ENCODE data around the gene FADS1.

DNA sequence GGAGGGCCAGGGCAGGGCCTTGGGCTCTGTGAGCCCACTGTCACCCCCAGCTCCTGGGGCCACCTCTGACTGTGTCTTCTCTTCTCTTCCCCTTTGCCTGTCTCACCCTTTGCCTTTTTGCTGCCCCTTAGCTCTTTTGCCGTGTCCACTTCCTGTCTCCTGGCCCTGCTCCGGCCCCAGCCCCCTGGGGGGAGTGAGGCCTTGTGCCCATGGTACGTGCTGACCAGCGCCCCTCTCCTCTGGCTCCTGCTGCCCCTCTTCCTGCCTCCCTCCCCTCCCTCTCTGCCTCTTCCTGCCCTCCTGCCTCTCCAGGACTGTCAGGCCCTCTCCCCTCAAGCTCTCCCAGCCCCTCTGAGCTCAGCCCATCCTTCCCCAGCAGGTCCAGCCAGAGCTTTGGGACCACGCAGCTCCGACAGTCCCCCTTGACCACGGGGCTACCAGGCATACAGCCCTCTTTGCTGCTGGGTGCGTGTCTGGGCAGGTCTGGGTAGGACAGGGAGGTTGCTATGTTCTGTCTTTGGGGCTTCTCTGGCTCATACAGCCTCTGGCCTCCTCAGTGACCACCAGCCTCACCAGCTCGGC, 36.1 kb downstream of the FADS1 start:
- TF ChIP-seq, protein P1, sequence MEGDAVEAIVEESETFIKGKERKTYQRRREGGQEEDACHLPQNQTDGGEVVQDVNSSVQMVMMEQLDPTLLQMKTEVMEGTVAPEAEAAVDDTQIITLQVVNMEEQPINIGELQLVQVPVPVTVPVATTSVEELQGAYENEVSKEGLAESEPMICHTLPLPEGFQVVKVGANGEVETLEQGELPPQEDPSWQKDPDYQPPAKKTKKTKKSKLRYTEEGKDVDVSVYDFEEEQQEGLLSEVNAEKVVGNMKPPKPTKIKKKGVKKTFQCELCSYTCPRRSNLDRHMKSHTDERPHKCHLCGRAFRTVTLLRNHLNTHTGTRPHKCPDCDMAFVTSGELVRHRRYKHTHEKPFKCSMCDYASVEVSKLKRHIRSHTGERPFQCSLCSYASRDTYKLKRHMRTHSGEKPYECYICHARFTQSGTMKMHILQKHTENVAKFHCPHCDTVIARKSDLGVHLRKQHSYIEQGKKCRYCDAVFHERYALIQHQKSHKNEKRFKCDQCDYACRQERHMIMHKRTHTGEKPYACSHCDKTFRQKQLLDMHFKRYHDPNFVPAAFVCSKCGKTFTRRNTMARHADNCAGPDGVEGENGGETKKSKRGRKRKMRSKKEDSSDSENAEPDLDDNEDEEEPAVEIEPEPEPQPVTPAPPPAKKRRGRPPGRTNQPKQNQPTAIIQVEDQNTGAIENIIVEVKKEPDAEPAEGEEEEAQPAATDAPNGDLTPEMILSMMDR (IDR thresholded peaks at IDR 0.05) = no peak
- TF ChIP-seq POLR2AphosphoS5 (IDR thresholded peaks at IDR 0.05) = no peak
- no peak for TF ChIP-seq POLR2A (IDR thresholded peaks at IDR 0.05)
- no peak for TF ChIP-seq EP300 (IDR thresholded peaks at IDR 0.05; ENCODE audit: low read depth)
